ENCODE results near the gene ACACB.

Gene ACACB

GRCh38 chr12:109221277-109221931 lies 105.0 kb downstream of the ACACB start:
- no peaks in the 10 kb centered on the region for H3K36me3 Mint-ChIP-seq (ENCODE audit: low read depth)
- H3K9me3 Mint-ChIP-seq: no peaks in the 10 kb centered on the region
- H3K4me3 Mint-ChIP-seq: no peak overlapping the region
- H3K27ac Mint-ChIP-seq: no peak overlapping the region
- no peaks in the 10 kb centered on the region for H3K27me3 Mint-ChIP-seq
- no peaks in the 10 kb centered on the region for H3K4me1 Mint-ChIP-seq (ENCODE audit: low read depth)

- Mint-ChIP-seq H3K9me3 (no peaks in the 10 kb centered on the region), H3K27ac (no peak overlapping the region), H3K36me3 (ENCODE audit: low read depth) (no peaks in the 10 kb centered on the region), H3K4me3 (no peak overlapping the region), H3K27me3 (no peaks in the 10 kb centered on the region), H3K4me1 (ENCODE audit: low read depth) (no peaks in the 10 kb centered on the region)
These were observed 105.7 kb downstream of the ACACB start for GRCh38 chr12:109222062-109222461.

DNA sequence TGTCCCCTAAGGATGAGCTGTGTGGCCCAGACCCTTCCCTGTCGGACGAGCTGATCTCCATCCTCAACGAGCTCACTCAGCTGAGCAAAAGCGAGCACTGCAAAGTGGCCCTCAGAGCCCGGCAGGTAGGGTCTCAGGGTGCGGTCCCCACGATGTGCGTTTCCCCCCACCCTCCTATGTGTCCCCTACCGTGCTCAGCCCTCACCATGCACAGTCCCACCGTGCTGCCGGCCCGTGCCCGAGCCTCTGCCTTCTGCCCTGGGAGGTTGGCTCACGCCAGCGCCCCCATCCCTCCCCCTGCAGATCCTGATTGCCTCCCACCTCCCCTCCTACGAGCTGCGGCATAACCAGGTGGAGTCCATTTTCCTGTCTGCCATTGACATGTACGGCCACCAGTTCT lies 106.1 kb downstream of the ACACB start:
- Mint-ChIP-seq H3K27me3 (no peaks in the 10 kb centered on the region), H3K4me3 (no peak overlapping the region), H3K4me1 (ENCODE audit: low read depth) (no peaks in the 10 kb centered on the region), H3K36me3 (ENCODE audit: low read depth) (no peaks in the 10 kb centered on the region), H3K9me3 (no peaks in the 10 kb centered on the region), H3K27ac (no peak overlapping the region)

- H3K9me3 Mint-ChIP-seq: no peaks in the 10 kb centered on the region
- no peaks in the 10 kb centered on the region for H3K36me3 Mint-ChIP-seq (ENCODE audit: low read depth)
- H3K27me3 Mint-ChIP-seq: no peaks in the 10 kb centered on the region
These were observed 106.8 kb downstream of the ACACB start for GRCh38 chr12:109223211-109223610.

GRCh38 chr12:109223868-109224267 lies 107.5 kb downstream of the ACACB start:
- no peak overlapping the region for H3K4me3 Mint-ChIP-seq
- H3K36me3 Mint-ChIP-seq (ENCODE audit: low read depth): no peaks in the 10 kb centered on the region
- H3K4me1 Mint-ChIP-seq (ENCODE audit: low read depth): no peaks in the 10 kb centered on the region
- no peaks in the 10 kb centered on the region for H3K9me3 Mint-ChIP-seq
- H3K27ac Mint-ChIP-seq: no peak overlapping the region
- H3K27me3 Mint-ChIP-seq: no peaks in the 10 kb centered on the region

More at GRCh38 chr12:109223211-109223610, 106.8 kb downstream of the ACACB start:
- Mint-ChIP-seq H3K4me3 (no peak overlapping the region), H3K27ac (no peak overlapping the region), H3K4me1 (ENCODE audit: low read depth) (no peaks in the 10 kb centered on the region)

GRCh38 chr12:109228664-109229063 lies 112.3 kb downstream of the ACACB start:
- H3K36me3 Mint-ChIP-seq (ENCODE audit: low read depth): no peaks in the 10 kb centered on the region
- H3K27me3 Mint-ChIP-seq: no peaks in the 10 kb centered on the region
- H3K4me3 Mint-ChIP-seq: no peak overlapping the region
- no peak overlapping the region for H3K27ac Mint-ChIP-seq
- H3K9me3 Mint-ChIP-seq: no peaks in the 10 kb centered on the region
- no peaks in the 10 kb centered on the region for H3K4me1 Mint-ChIP-seq (ENCODE audit: low read depth)

- no peaks in the 10 kb centered on the region for H3K4me1 Mint-ChIP-seq (ENCODE audit: low read depth)
- no peaks in the 10 kb centered on the region for H3K36me3 Mint-ChIP-seq (ENCODE audit: low read depth)
- no peak overlapping the region for H3K27ac Mint-ChIP-seq
- H3K4me3 Mint-ChIP-seq: no peak overlapping the region
- H3K9me3 Mint-ChIP-seq: no peaks in the 10 kb centered on the region
- H3K27me3 Mint-ChIP-seq: no peaks in the 10 kb centered on the region
These were observed 113.8 kb downstream of the ACACB start for GRCh38 chr12:109230193-109230592.

DNA sequence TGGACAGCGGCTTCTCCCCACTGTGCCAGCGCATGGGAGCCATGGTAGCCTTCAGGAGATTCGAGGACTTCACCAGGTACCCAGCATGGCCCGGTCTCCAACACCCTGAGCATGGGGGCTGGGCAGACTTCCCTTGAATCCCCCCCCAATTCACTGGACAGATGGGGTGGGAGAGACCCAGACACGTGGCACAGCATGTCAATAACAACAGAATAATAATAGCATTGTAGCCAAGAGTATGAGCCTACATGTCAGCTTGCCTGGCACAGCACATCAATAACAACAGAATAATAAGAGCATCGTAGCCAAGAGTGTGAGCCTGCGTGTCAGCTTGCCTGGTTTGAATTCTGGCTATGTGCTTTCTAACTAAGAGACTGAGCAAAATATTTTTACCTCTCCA lies 116.3 kb downstream of the ACACB start:
- H3K4me1 Mint-ChIP-seq (ENCODE audit: low read depth): no peaks in the 10 kb centered on the region
- H3K4me3 Mint-ChIP-seq: no peak overlapping the region
- H3K27ac Mint-ChIP-seq: no peak overlapping the region
- H3K36me3 Mint-ChIP-seq (ENCODE audit: low read depth): no peaks in the 10 kb centered on the region
- no peaks in the 10 kb centered on the region for H3K9me3 Mint-ChIP-seq
- H3K27me3 Mint-ChIP-seq: no peaks in the 10 kb centered on the region

- Mint-ChIP-seq H3K27ac (no peak overlapping the region), H3K4me1 (ENCODE audit: low read depth) (peaks cover under 1% of the 10 kb centered on the region), H3K36me3 (ENCODE audit: low read depth) (no peaks in the 10 kb centered on the region), H3K27me3 (no peaks in the 10 kb centered on the region), H3K4me3 (no peak overlapping the region), H3K9me3 (no peaks in the 10 kb centered on the region)
These were observed 117.6 kb downstream of the ACACB start for GRCh38 chr12:109234012-109234411.

DNA sequence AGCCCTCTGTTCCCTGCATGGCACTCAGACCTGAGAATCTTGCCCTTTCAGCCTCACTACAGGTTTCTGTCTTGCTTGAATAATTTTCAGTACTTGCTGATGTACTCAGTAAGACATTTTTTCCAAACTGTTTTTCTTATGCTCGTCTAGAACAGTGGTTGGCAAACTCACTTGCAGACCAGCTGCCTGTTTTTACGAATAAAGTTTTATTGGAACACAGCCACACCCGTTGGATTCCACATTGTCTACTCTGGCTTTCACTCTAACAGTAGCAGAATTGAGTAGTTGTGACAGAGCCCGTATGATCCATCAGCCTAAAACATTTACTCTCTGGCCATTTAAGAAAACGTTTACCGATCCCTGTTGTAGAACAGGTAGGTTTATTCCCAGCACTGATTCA lies 119.9 kb downstream of the ACACB start:
- peaks cover under 1% of the 10 kb centered on the region for H3K36me3 Mint-ChIP-seq (ENCODE audit: low read depth)
- H3K4me3 Mint-ChIP-seq: no peak overlapping the region
- no peaks in the 10 kb centered on the region for H3K9me3 Mint-ChIP-seq
- no peak overlapping the region for H3K27ac Mint-ChIP-seq
- no peaks in the 10 kb centered on the region for H3K27me3 Mint-ChIP-seq
- H3K4me1 Mint-ChIP-seq (ENCODE audit: low read depth): peaks cover 5% of the 10 kb centered on the region

- H3K4me1 Mint-ChIP-seq (ENCODE audit: low read depth): peaks cover 5% of the 10 kb centered on the region
- H3K36me3 Mint-ChIP-seq (ENCODE audit: low read depth): peaks cover 15% of the 10 kb centered on the region
- H3K4me3 Mint-ChIP-seq: no peak overlapping the region
- H3K27ac Mint-ChIP-seq: peak overlapping the region; percentile 65
- no peaks in the 10 kb centered on the region for H3K9me3 Mint-ChIP-seq
- no peaks in the 10 kb centered on the region for H3K27me3 Mint-ChIP-seq
These were observed 122.8 kb downstream of the ACACB start for GRCh38 chr12:109239179-109239578.

GRCh38 chr12:109239691-109240090 lies 123.3 kb downstream of the ACACB start:
- H3K27ac Mint-ChIP-seq: no peak overlapping the region
- H3K9me3 Mint-ChIP-seq: no peaks in the 10 kb centered on the region
- H3K4me1 Mint-ChIP-seq (ENCODE audit: low read depth): peaks cover 5% of the 10 kb centered on the region
- peaks cover 17% of the 10 kb centered on the region for H3K36me3 Mint-ChIP-seq (ENCODE audit: low read depth)
- no peak overlapping the region for H3K4me3 Mint-ChIP-seq
- no peaks in the 10 kb centered on the region for H3K27me3 Mint-ChIP-seq

DNA sequence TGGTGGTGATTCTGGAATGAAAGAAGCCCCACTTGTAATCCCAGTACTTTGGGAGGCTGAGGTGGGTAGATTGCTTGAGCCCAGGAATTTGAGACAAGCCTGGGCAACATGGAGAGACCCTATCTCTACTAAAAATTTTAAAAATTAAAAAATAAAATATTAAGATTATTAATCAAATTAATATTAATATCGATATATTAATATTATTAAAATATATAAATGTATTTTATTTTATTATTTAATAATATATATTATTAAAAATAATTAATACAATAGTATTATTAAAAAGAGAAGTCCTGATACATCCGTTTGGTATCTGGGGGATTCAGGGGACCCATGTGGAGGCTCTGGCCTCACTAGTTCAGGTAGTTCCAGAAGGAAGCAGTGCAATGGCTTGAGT lies 124.0 kb downstream of the ACACB start:
- H3K9me3 Mint-ChIP-seq: no peaks in the 10 kb centered on the region
- H3K27me3 Mint-ChIP-seq: no peaks in the 10 kb centered on the region
- H3K4me1 Mint-ChIP-seq (ENCODE audit: low read depth): peaks cover 5% of the 10 kb centered on the region
- H3K36me3 Mint-ChIP-seq (ENCODE audit: low read depth): peaks cover 17% of the 10 kb centered on the region
- H3K27ac Mint-ChIP-seq: no peak overlapping the region
- H3K4me3 Mint-ChIP-seq: no peak overlapping the region

GRCh38 chr12:109241936-109242335 lies 125.5 kb downstream of the ACACB start:
- H3K4me3 Mint-ChIP-seq: no peak overlapping the region

DNA sequence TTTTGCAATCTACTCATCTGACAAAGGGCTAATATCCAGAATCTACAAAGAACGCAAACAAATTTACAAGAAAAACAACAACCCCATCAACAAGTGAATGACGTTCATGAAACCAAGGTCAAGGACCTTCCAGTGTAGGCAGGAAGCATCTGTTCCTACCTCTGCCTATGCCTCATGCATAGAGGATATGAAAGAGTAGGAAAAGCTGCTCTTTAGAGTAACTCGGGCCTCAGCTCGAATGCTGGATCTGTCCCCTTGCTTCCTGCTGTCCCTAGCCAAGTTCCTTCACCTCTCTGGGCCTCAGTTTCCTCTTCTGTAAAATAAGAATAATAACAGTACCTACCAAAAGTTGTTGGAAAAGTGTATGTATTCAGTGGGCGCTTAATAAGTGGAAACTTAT lies 127.7 kb downstream of the ACACB start:
- Mint-ChIP-seq H3K9me3 (no peaks in the 10 kb centered on the region), H3K4me3 (no peak overlapping the region), H3K27ac (no peak overlapping the region), H3K36me3 (ENCODE audit: low read depth) (peaks cover 25% of the 10 kb centered on the region), H3K27me3 (no peaks in the 10 kb centered on the region), H3K4me1 (ENCODE audit: low read depth) (peaks cover 4% of the 10 kb centered on the region)

More at GRCh38 chr12:109241936-109242335, 125.5 kb downstream of the ACACB start:
- H3K9me3 Mint-ChIP-seq: no peaks in the 10 kb centered on the region
- peaks cover 25% of the 10 kb centered on the region for H3K36me3 Mint-ChIP-seq (ENCODE audit: low read depth)
- no peak overlapping the region for H3K27ac Mint-ChIP-seq
- peaks cover 5% of the 10 kb centered on the region for H3K4me1 Mint-ChIP-seq (ENCODE audit: low read depth)
- no peaks in the 10 kb centered on the region for H3K27me3 Mint-ChIP-seq

GRCh38 chr12:109246221-109246620 lies 129.8 kb downstream of the ACACB start:
- no peak overlapping the region for H3K4me3 Mint-ChIP-seq
- H3K9me3 Mint-ChIP-seq: no peaks in the 10 kb centered on the region
- no peak overlapping the region for H3K27ac Mint-ChIP-seq
- peaks cover 6% of the 10 kb centered on the region for H3K4me1 Mint-ChIP-seq (ENCODE audit: low read depth)
- peaks cover 25% of the 10 kb centered on the region for H3K36me3 Mint-ChIP-seq (ENCODE audit: low read depth)
- no peaks in the 10 kb centered on the region for H3K27me3 Mint-ChIP-seq

All from stimulated activated naive CD8-positive, alpha-beta T cell treated with anti-CD3 and anti-CD28 coated beads, Interleukin-15, Interleukin-2, amounts not matched to agents 100 ng/mL and 50 ng/mL, for 24 hours (primary cell).